Measurements from ENCODE around the gene ELL2.

GRCh38 chr5:95960667-95961616 is 709 bp downstream of the ELL2 start:
- TF ChIP-seq CTCF (conservative IDR thresholded peaks at IDR 0.05 in 1 of 2, IDR thresholded peaks at IDR 0.05 in 1 of 2; ENCODE audit: low read depth in 1 of 2, low read length in 2 of 2) (peak; percentile 30 to 56), EZH2 (IDR thresholded peaks at IDR 0.05; ENCODE audit: low read length, missing control alignments) (no peak)

All from fibroblast of lung (primary cell).